Measurements from ENCODE around the gene ATM.
"Not testable (repeated sequence)": the region's sequence is repeated elsewhere in the genome, so short reads cannot be mapped to it uniquely, and the experiment has no call there.

ATM gene

GRCh38 chr11:108373505-108373904 lies 150.6 kb downstream of the ATM start:
- not testable (repeated sequence) for DNase-seq (ENCODE audit: low spot score)

GRCh38 chr11:108388576-108388975 lies 165.7 kb downstream of the ATM start:
- DNase-seq (ENCODE audit: low spot score) = no peak

- DNase-seq (ENCODE audit: low spot score) = no peak
Measured at GRCh38 chr11:108392353-108392752, 169.5 kb downstream of the ATM start.

- DNase-seq (ENCODE audit: low spot score) = no peak
Measured at GRCh38 chr11:108393046-108393445, 170.2 kb downstream of the ATM start.

- DNase-seq (ENCODE audit: low spot score) = no peak
Measured at GRCh38 chr11:108394744-108395284, 171.9 kb downstream of the ATM start.

- not testable (repeated sequence) for DNase-seq (ENCODE audit: low spot score)
Measured at GRCh38 chr11:108396672-108397071, 173.8 kb downstream of the ATM start.

- DNase-seq (ENCODE audit: low spot score) = no peak
Measured at GRCh38 chr11:108398439-108398838, 175.6 kb downstream of the ATM start.

- no peak for DNase-seq (ENCODE audit: low spot score)
Measured at GRCh38 chr11:108402241-108402640, 179.4 kb downstream of the ATM start.

GRCh38 chr11:108403052-108403451 lies 180.2 kb downstream of the ATM start:
- no peak for DNase-seq (ENCODE audit: low spot score)

GRCh38 chr11:108405706-108406105 lies 182.8 kb downstream of the ATM start:
- no peak for DNase-seq (ENCODE audit: low spot score)

GRCh38 chr11:108414958-108415357 lies 192.1 kb downstream of the ATM start:
- DNase-seq (ENCODE audit: low spot score) = no peak

GRCh38 chr11:108417551-108417950 lies 194.7 kb downstream of the ATM start:
- not testable (repeated sequence) for DNase-seq (ENCODE audit: low spot score)
